ENCODE measurements around the gene DCBLD1.

DNA sequence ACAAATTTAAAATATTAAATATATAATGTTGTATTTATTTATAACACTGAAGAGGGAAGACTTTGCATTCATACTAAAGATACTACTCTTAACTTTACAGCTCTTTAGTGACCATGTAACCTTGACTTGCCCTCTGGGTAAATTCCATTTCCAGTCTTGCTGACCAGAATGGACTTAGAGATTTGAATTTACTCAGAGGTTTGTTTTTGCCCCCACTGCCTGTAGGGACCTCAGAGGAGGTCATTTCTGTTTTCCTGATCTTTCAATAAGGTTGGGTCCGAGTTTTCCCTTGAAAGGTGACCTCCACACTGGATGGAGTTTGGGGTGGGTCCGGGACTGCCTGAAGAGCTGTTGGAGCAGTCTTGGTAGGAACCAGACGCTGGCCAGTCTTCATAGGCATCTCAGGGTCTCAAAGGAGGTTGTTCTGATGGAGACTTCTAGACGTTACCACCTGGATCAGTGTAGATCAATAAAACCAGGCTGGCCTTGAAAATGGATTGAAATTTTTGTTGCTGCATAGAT is 26.0 kb downstream of the DCBLD1 start:
- no peak for TF ChIP-seq CTCF (conservative IDR thresholded peaks at IDR 0.05; ENCODE audit: low read length)
- TF ChIP-seq EZH2phosphoT487 (IDR thresholded peaks at IDR 0.05; ENCODE audit: borderline replicate concordance): no peak

Measured in Loucy (cell line).